HepG2 (cell line): ENCODE measurements around the gene COMT. TPM values are rescaled to one million over a fixed set of nuclear protein-coding genes. Genes with fewer than 3 reads are reported as not detected.

Experiments used
- ARID4A ChIP-seq: sonication (generic); formaldehyde crosslinking; IDR thresholded peaks from 2 replicates; pipeline ENCODE4 v1.5.0; 2020; ENCODE audit warnings: mild to moderate bottlenecking, missing genetic modification reagents, borderline replicate concordance
- CC2D1A ChIP-seq: sonication (generic); formaldehyde crosslinking; IDR thresholded peaks from 2 replicates; pipeline ENCODE4 v1.8.1; 2023; ENCODE audit warnings: mild to moderate bottlenecking, missing genetic modification reagents
- FIP1L1 ChIP-seq: fragments of 200-400 bp; formaldehyde crosslinking; IDR thresholded peaks from 2 replicates; pipeline ENCODE4 v1.6.1; 2018; ENCODE audit warnings: low read depth, mild to moderate bottlenecking, low read length, moderate library complexity, borderline replicate concordance; ENCODE audit not compliant: insufficient read depth
- FOXO4 ChIP-seq: sonication (generic); formaldehyde crosslinking; conservative IDR thresholded peaks from 2 replicates; pipeline ENCODE4 v1.8.1; 2023; ENCODE audit warnings: missing genetic modification reagents
- FOXP1 ChIP-seq, 2 experiments: fragments of 450-650 bp in 1 of 2; IDR thresholded peaks; 2 replicates each; pipeline ENCODE4 v1.6.1; 2017 to 2018; ENCODE audit warnings: antibody characterized with exemption in 1 of 2
- IRF1 ChIP-seq: sonication (generic); formaldehyde crosslinking; IDR thresholded peaks from 2 replicates; pipeline ENCODE4 v1.4.0; 2020; ENCODE audit warnings: low read depth, mild to moderate bottlenecking, missing genetic modification reagents
- KDM5A ChIP-seq: fragments of 200-600 bp; sonication (generic); IDR thresholded peaks from 2 replicates; pipeline ENCODE4 v1.7.0; 2018; ENCODE audit warnings: antibody characterized with exemption, mild to moderate bottlenecking, low read length, borderline replicate concordance
- KMT2A ChIP-seq: sonication (generic); formaldehyde crosslinking; IDR thresholded peaks from 2 replicates; pipeline ENCODE4 v1.4.0; 2020; ENCODE audit warnings: missing genetic modification reagents
- MEF2D ChIP-seq: sonication (generic); formaldehyde crosslinking; IDR thresholded peaks from 2 replicates; pipeline ENCODE4 v1.5.1; 2020; ENCODE audit warnings: mild to moderate bottlenecking, missing genetic modification reagents
- MYC ChIP-seq: sonication (generic); formaldehyde crosslinking; IDR thresholded peaks from 2 replicates; pipeline ENCODE4 v1.9.0; 2021; ENCODE audit warnings: missing genetic modification reagents, borderline replicate concordance
- SALL2 ChIP-seq: sonication (generic); formaldehyde crosslinking; IDR thresholded peaks from 2 replicates; pipeline ENCODE4 v1.8.1; 2023; ENCODE audit warnings: mild to moderate bottlenecking, missing genetic modification reagents, inconsistent platforms
- SSRP1 ChIP-seq: IDR thresholded peaks from 2 replicates; pipeline ENCODE4 v1.6.1; 2016; ENCODE audit warnings: control low read depth
- TBX2 ChIP-seq: sonication (generic); formaldehyde crosslinking; IDR thresholded peaks from 2 replicates; pipeline ENCODE4 v1.5.0; 2020; ENCODE audit warnings: missing genetic modification reagents, mild to moderate bottlenecking, borderline replicate concordance
- ZBTB10 ChIP-seq: sonication (generic); formaldehyde crosslinking; IDR thresholded peaks from 2 replicates; pipeline ENCODE4 v1.4.0; 2020; ENCODE audit warnings: missing genetic modification reagents, borderline replicate concordance
- ZNF275 ChIP-seq: sonication (generic); formaldehyde crosslinking; IDR thresholded peaks from 2 replicates; pipeline ENCODE4 v1.8.0; 2022; ENCODE audit warnings: missing genetic modification reagents, mild to moderate bottlenecking, inconsistent platforms, borderline replicate concordance
- ZNF7 ChIP-seq: IDR thresholded peaks from 2 replicates; pipeline ENCODE4 v1.6.1; 2016; ENCODE audit warnings: missing biosample characterization, missing genetic modification reagents
- ZNF773 ChIP-seq: sonication (generic); formaldehyde crosslinking; IDR thresholded peaks from 2 replicates; pipeline ENCODE4 v1.4.0; 2020; ENCODE audit warnings: missing genetic modification reagents, borderline replicate concordance
- polyA plus RNA-seq, 8 experiments: library from polyadenylated mRNA; depleted of rRNA in 3 of 8; stranded (reverse) in 7 of 8; unstranded in 1 of 8; fragments of >200 nt; fragmentation: Illumina TruSeq in 4 of 8; extraction: Trizol in 4 of 8; gene quantifications; 2 replicates each; pipeline versions ENCODE4 v1.2.1 to v1.2.3, GENCODE V29; 2011 to 2016; ENCODE audit warnings: low read depth in 4 of 8, missing spikeins in 1 of 8, mixed read lengths in 1 of 8; ENCODE audit not compliant: insufficient read depth in 1 of 8
- total RNA-seq, 5 experiments: library from RNA; depleted of rRNA; stranded (reverse); fragments of >200 nt; fragmentation: Illumina TruSeq; extraction: Trizol; gene quantifications; 2 replicates each; pipeline ENCODE4 v1.2.3, GENCODE V29; 2016; ENCODE audit warnings: low read depth in 1 of 5

The COMT gene
- total and polyA plus RNA-seq, 2 of the 13 experiments (the other 11 are each of a cell fraction or from before 2014, with no cell fraction given), result 156 to 162 TPM

- TF ChIP-seq ARID4A (CRISPR knock-in tag) (no peak), FOXO4 (CRISPR knock-in tag) (no peak), CC2D1A (no peak), TBX2 (CRISPR knock-in tag) (peak; percentile 77; the same call in 1 of the 2 replicates), FIP1L1 (no peak), ZNF7 (CRISPR knock-in tag) (no peak), KMT2A (no peak), MYC (CRISPR knock-in tag) (no peak; the same call in 1 of the 2 replicates), IRF1 (CRISPR knock-in tag) (no peak), MEF2D (CRISPR knock-in tag) (no peak), FOXP1 (IDR thresholded peaks at IDR 0.05) (no peak), FOXP1 (CRISPR knock-in tag; IDR thresholded peaks at IDR 0.05) (no peak), ZBTB10 (no peak), ZNF773 (CRISPR knock-in tag) (no peak), SALL2 (CRISPR knock-in tag) (no peak), ZNF275 (CRISPR knock-in tag) (0 out of 2 replicates have a peak, but pooled peaks have one; percentile 9), KDM5A (0 out of 2 replicates have a peak, but pooled peaks have one; percentile 11), SSRP1 (CRISPR knock-in tag) (no peak)
Measured at GRCh38 chr22:19942157-19943081, 847 bp downstream of the COMT start (continued).
